GM18502 (cell line): ENCODE results near the gene MAPK8.

ENCODE experiments used
- ATAC-seq: cut with Tn5 transposase; IDR thresholded peaks from one replicate; pipeline ENCODE4 v1.9.1; 2021; ENCODE audit warnings: mild to moderate bottlenecking; ENCODE audit not compliant: unreplicated experiment, poor library complexity

The MAPK8 gene

GRCh38 chr10:48456808-48457761 lies 150.6 kb downstream of the MAPK8 start:
- no peak for ATAC-seq

- no peak for ATAC-seq
Observed at GRCh38 chr10:48457949-48458661, 151.6 kb downstream of the MAPK8 start.

GRCh38 chr10:48458662-48459048 lies 152.2 kb downstream of the MAPK8 start:
- ATAC-seq: no peak

GRCh38 chr10:48459270-48460150 lies 153.0 kb downstream of the MAPK8 start:
- no peak for ATAC-seq

GRCh38 chr10:48460182-48460581 lies 153.7 kb downstream of the MAPK8 start:
- no peak for ATAC-seq

- ATAC-seq: no peak
Observed at GRCh38 chr10:48461623-48462481, 155.4 kb downstream of the MAPK8 start.

GRCh38 chr10:48462482-48463020 lies 156.1 kb downstream of the MAPK8 start:
- no peak for ATAC-seq

- no peak for ATAC-seq
Observed at GRCh38 chr10:48463318-48464003, 157.0 kb downstream of the MAPK8 start.

- ATAC-seq: no peak
Observed at GRCh38 chr10:48464121-48464870, 157.8 kb downstream of the MAPK8 start.

- ATAC-seq: no peak
Observed at GRCh38 chr10:48464871-48465736, 158.6 kb downstream of the MAPK8 start.

GRCh38 chr10:48465860-48466521 lies 159.5 kb downstream of the MAPK8 start:
- ATAC-seq: no peak

GRCh38 chr10:48466611-48467240 lies 160.2 kb downstream of the MAPK8 start:
- ATAC-seq: no peak

GRCh38 chr10:48467669-48468068 lies 161.2 kb downstream of the MAPK8 start:
- no peak for ATAC-seq

GRCh38 chr10:48468130-48468790 lies 161.8 kb downstream of the MAPK8 start:
- ATAC-seq: no peak

- ATAC-seq: no peak
Observed at GRCh38 chr10:48468866-48469511, 162.5 kb downstream of the MAPK8 start.
